Measurements from ENCODE around the gene ZNF660. TPM values are rescaled to one million over a fixed set of nuclear protein-coding genes. Genes with fewer than 3 reads are reported as not detected.

ZNF660 gene
- total RNA-seq, 1 donor from 2014 or later, result 2.5 TPM

GRCh38 chr3:44601749-44602148, 17.0 kb downstream of the ZNF660 start:
- no peak for DNase-seq (ENCODE audit: low read depth)
- no peak for TF ChIP-seq CTCF (conservative IDR thresholded peaks at IDR 0.05; ENCODE audit: low read depth, low read length)
- no peak overlapping the region for H3K4me3 ChIP-seq (ENCODE audit: low read depth, low read length)

GRCh38 chr3:44612678-44613077, 27.9 kb downstream of the ZNF660 start:
- H3K4me3 ChIP-seq (ENCODE audit: low read depth, low read length), result no peak overlapping the region

GRCh38 chr3:44624749-44625480, 40.2 kb downstream of the ZNF660 start, which contains the start of gene ZNF197:
ZNF197 (plus strand) TSS chr3:44625036; CDS start chr3:44629155, 4,119 bp downstream.
- peak within 1 kb of the TSS; percentile 75 for H3K4me3 ChIP-seq (ENCODE audit: low read depth, low read length)
- peak; percentile 38 for DNase-seq (ENCODE audit: low read depth)
- TF ChIP-seq CTCF (conservative IDR thresholded peaks at IDR 0.05; ENCODE audit: low read depth, low read length), result no peak

More at GRCh38 chr3:44612678-44613077, 27.9 kb downstream of the ZNF660 start:
- no peak for TF ChIP-seq CTCF (conservative IDR thresholded peaks at IDR 0.05; ENCODE audit: low read depth, low read length)
- DNase-seq (ENCODE audit: low read depth), result no peak

- H3K4me3 ChIP-seq (ENCODE audit: low read depth, low read length), result no peak overlapping the region
- no peak for DNase-seq (ENCODE audit: low read depth)
- no peak for TF ChIP-seq CTCF (conservative IDR thresholded peaks at IDR 0.05; ENCODE audit: low read depth, low read length)
Measured at GRCh38 chr3:44628716-44629115, 44.0 kb downstream of the ZNF660 start.

- H3K4me3 ChIP-seq (ENCODE audit: low read depth, low read length), result no peak overlapping the region
- no peak for TF ChIP-seq CTCF (conservative IDR thresholded peaks at IDR 0.05; ENCODE audit: low read depth, low read length)
- DNase-seq (ENCODE audit: low read depth), result no peak
Measured at GRCh38 chr3:44632193-44632592, 47.4 kb downstream of the ZNF660 start.

- DNase-seq (ENCODE audit: low read depth), result no peak
Measured at GRCh38 chr3:44642337-44642736, 57.6 kb downstream of the ZNF660 start.

More at GRCh38 chr3:44642337-44642736, 57.6 kb downstream of the ZNF660 start:
- TF ChIP-seq CTCF (conservative IDR thresholded peaks at IDR 0.05; ENCODE audit: low read depth, low read length), result no peak
- H3K4me3 ChIP-seq (ENCODE audit: low read depth, low read length), result no peak overlapping the region
